Spinal cord (tissue), 10 donors: ENCODE results near the gene FRMPD4. TPM values are rescaled to one million over a fixed set of nuclear protein-coding genes. Genes with fewer than 3 reads are reported as not detected.

Source experiments
- DNase-seq, 6 donors: peaks; one replicate each; pipeline versions ENCODE4 v3.0.0 to v3.0.0-alpha.2; 2013 to 2015; ENCODE audit warnings: low spot score in 6 of 6, low read depth in 4 of 6
- H3K27ac ChIP-seq: one replicate; pipeline ENCODE4 v1.5.1; 2013; ENCODE audit warnings: low read depth, low read length, control low read depth
- H3K27me3 ChIP-seq: one replicate; pipeline ENCODE4 v1.6.1; 2013; ENCODE audit warnings: low read length; ENCODE audit not compliant: control insufficient read depth, insufficient read depth
- H3K36me3 ChIP-seq: one replicate; pipeline ENCODE4 v1.6.1; 2013; ENCODE audit warnings: low read length; ENCODE audit not compliant: control insufficient read depth, insufficient read depth
- H3K4me1 ChIP-seq: one replicate; pipeline ENCODE4 v1.6.1; 2013; ENCODE audit warnings: low read length; ENCODE audit not compliant: control insufficient read depth, insufficient read depth
- H3K4me3 ChIP-seq: one replicate; pipeline ENCODE4 v1.5.1; 2013; ENCODE audit warnings: low read depth, low read length, control low read depth
- H3K9me3 ChIP-seq: one replicate; pipeline ENCODE4 v1.6.1; 2013; ENCODE audit warnings: low read length; ENCODE audit not compliant: control insufficient read depth, insufficient read depth
- WGBS: methylation state at CpG from one replicate; pipeline ENCODE4 v1.1.5; 2013; ENCODE audit warnings: missing lambda C conversion rate; ENCODE audit not compliant: insufficient coverage; 5-methylcytosine and 5-hydroxymethylcytosine counted together
- polyA plus RNA-seq, 2 donors: library from polyadenylated mRNA; unstranded; fragments of 120-200 nt; gene quantifications; one replicate each; pipeline ENCODE4 v1.2.1, GENCODE V29; 2013; ENCODE audit not compliant: insufficient read length in 2 of 2
- total RNA-seq, 2 donors: library from RNA; depleted of rRNA in 1 of 2; stranded (reverse); fragments of 120-200 nt in 1 of 2; fragments of >200 nt in 1 of 2; gene quantifications; one replicate each; pipeline versions ENCODE4 v1.2.3 to v1.2.4, GENCODE V29; 2013 to 2014
- donor health status: healthy.

Gene FRMPD4
- total and polyA plus RNA-seq, 4 donors: 2.6 to 9.8 (median 5.9) TPM

GRCh38 chrX:12234534-12235329 is 96.5 kb downstream of the FRMPD4 start:
- H3K4me3 ChIP-seq: no peak overlapping the region
- peak in 2 of 6 donors; percentile 15 to 64 for DNase-seq
- H3K4me1 ChIP-seq: no peaks in the 10 kb centered on the region
- 57% methylated on average over 2 of the region's 5 CpGs for WGBS
- H3K36me3 ChIP-seq: no peaks in the 10 kb centered on the region
- no peak overlapping the region for H3K27ac ChIP-seq
- peaks cover 3% of the 10 kb centered on the region for H3K27me3 ChIP-seq
- H3K9me3 ChIP-seq: no peaks in the 10 kb centered on the region

GRCh38 chrX:12236156-12236555 is 97.9 kb downstream of the FRMPD4 start:
- no peak overlapping the region for H3K27ac ChIP-seq
- no peak for DNase-seq
- no CpG with 5 or more reads among the region's 2 CpGs for WGBS
- no peaks in the 10 kb centered on the region for H3K36me3 ChIP-seq
- H3K9me3 ChIP-seq: no peaks in the 10 kb centered on the region
- peaks cover 3% of the 10 kb centered on the region for H3K27me3 ChIP-seq
- no peaks in the 10 kb centered on the region for H3K4me1 ChIP-seq
- no peak overlapping the region for H3K4me3 ChIP-seq

DNA sequence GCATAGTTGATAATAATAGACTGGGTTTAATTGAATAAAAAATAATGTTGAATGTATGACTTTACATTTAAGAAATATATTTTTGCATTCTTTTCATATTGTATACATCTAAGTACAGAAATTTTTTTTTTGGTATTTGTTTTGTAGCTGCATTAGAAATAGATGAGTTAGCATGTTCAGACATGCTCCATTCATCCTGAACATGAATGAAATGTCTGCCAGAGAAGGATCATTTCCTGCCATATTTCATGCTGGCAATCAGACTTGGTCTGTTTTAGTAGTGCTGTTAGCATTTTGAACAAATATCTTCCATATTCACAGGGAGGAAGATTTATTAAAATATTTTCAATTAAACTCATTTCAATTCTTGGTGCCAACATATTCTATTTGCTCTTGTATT is 98.9 kb downstream of the FRMPD4 start:
- no peak overlapping the region for H3K4me3 ChIP-seq
- no peak overlapping the region for H3K27ac ChIP-seq
- H3K36me3 ChIP-seq: no peaks in the 10 kb centered on the region
- no peaks in the 10 kb centered on the region for H3K4me1 ChIP-seq
- no peaks in the 10 kb centered on the region for H3K9me3 ChIP-seq
- H3K27me3 ChIP-seq: peaks cover 3% of the 10 kb centered on the region
- peak in 1 of 6 donors; percentile 5 for DNase-seq

DNA sequence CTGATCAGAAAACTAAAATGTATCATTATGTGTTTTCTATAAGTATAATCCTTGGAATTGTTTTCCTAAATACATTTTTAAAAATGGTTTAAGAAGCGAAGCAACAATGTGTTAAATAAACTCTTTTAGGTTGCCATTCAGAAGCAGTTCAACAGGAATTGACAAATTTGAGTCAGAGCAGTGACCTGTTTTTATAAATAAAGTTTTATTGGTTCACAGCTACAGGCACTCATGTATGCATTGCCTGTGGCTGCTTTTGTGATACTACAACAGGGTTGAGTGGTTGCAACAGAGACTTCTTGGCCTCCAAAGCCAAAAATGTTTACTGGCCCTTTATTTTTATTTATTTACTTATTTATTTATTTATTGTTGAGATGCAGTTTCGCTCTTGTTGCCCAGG is 99.5 kb downstream of the FRMPD4 start:
- DNase-seq: no peak
- H3K27me3 ChIP-seq: peaks cover 3% of the 10 kb centered on the region
- no peaks in the 10 kb centered on the region for H3K36me3 ChIP-seq
- H3K9me3 ChIP-seq: no peaks in the 10 kb centered on the region
- H3K4me3 ChIP-seq: no peak overlapping the region
- no peaks in the 10 kb centered on the region for H3K4me1 ChIP-seq
- WGBS: no CpG with 5 or more reads among the region's 2 CpGs
- no peak overlapping the region for H3K27ac ChIP-seq

DNA sequence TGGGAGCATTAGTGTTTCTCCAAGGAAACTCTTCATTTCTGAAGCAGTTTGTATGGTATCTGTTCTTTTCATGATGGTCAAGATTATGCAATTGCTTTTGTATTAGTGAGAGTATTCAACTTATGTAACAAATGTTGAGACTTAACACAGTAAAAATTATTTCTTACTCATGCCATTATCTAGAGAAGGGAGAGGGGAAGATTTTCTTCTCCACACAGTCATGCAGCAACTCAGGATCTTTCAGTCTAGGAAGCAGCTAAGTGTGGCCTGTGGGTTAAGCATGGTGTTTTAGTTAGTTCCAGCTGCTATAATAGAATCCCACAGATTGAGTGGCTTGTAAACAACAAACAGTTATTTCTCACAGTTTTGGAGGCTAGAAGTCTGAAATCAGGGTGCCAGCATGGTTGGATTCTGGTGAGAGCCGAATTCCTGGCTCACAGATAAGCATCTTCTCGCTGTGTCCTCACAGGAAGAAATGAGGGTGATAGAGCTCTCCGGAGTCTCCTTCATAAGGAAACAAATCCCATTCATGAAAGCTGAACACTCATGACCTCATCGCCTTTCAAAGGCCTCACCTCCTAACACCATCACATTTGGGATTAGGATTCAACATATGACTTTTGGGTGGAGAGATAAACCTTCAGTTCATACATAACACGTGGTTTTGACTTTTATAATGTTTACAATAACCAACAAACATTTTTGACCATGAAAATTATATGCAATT is 101.2 kb downstream of the FRMPD4 start:
- no peak for DNase-seq
- Histone ChIP-seq H3K4me3 (no peak overlapping the region), H3K4me1 (no peaks in the 10 kb centered on the region), H3K9me3 (no peaks in the 10 kb centered on the region), H3K27ac (no peak overlapping the region), H3K36me3 (no peaks in the 10 kb centered on the region), H3K27me3 (peaks cover 3% of the 10 kb centered on the region)
- WGBS: no CpG with 5 or more reads among the region's 5 CpGs

DNA sequence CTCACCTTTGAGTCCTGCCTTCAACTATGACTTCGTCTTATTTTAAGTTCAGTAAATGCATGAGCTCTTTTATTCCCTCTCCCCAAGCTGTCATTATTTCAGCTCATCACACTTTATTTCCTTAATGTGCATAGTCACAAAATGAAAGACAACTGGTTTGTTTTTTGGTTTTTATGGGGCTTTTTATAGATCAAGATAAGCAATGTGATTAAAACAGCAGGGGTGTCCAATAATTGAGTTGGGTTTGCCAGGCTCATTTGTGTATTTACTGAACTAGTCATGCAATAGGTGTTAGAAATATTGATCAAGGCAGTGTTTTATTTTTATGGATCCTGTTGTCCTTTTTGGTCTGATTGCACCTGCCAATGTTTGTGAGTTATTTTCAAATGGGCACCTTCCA is 102.2 kb downstream of the FRMPD4 start:
- no CpG with 5 or more reads among the region's 1 CpG for WGBS
- no peaks in the 10 kb centered on the region for H3K4me1 ChIP-seq
- peak in 1 of 6 donors; percentile 77 for DNase-seq
- no peak overlapping the region for H3K27ac ChIP-seq
- peaks cover 3% of the 10 kb centered on the region for H3K27me3 ChIP-seq
- no peaks in the 10 kb centered on the region for H3K36me3 ChIP-seq
- H3K4me3 ChIP-seq: no peak overlapping the region
- no peaks in the 10 kb centered on the region for H3K9me3 ChIP-seq

DNA sequence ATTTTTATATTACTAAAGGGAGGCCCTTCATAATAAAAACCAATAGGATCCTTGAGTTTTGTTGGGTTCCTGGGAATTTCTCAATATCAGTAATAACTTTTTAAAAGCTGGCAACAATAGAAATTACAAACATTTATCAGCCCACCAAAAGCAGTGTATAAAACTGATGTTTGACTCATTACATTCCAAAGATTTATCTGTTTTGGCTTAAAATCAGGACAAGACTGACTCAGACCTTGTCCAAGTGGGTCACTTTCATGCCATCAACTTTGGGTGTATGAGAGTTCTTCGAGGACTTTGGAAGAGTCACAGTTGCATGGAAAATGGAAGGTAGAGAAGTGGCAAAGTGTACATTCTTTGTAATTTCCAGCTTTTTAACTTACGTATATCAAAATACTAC is 102.8 kb downstream of the FRMPD4 start:
- no peak overlapping the region for H3K4me3 ChIP-seq
- H3K4me1 ChIP-seq: no peaks in the 10 kb centered on the region
- no CpG with 5 or more reads among the region's 2 CpGs for WGBS

GRCh38 chrX:12245650-12246645 is 107.7 kb downstream of the FRMPD4 start:
- no peaks in the 10 kb centered on the region for H3K9me3 ChIP-seq
- H3K27ac ChIP-seq: no peak overlapping the region
- H3K27me3 ChIP-seq: no peaks in the 10 kb centered on the region
- H3K4me1 ChIP-seq: no peaks in the 10 kb centered on the region
- H3K36me3 ChIP-seq: no peaks in the 10 kb centered on the region
- no peak for DNase-seq
- 83% methylated on average over 1 of the region's 5 CpGs for WGBS
- H3K4me3 ChIP-seq: no peak overlapping the region

More for the DNA sequence above, 102.8 kb downstream of the FRMPD4 start:
- H3K36me3 ChIP-seq: no peaks in the 10 kb centered on the region
- no peaks in the 10 kb centered on the region for H3K9me3 ChIP-seq
- no peak for DNase-seq
- H3K27ac ChIP-seq: no peak overlapping the region
- peaks cover 3% of the 10 kb centered on the region for H3K27me3 ChIP-seq

DNA sequence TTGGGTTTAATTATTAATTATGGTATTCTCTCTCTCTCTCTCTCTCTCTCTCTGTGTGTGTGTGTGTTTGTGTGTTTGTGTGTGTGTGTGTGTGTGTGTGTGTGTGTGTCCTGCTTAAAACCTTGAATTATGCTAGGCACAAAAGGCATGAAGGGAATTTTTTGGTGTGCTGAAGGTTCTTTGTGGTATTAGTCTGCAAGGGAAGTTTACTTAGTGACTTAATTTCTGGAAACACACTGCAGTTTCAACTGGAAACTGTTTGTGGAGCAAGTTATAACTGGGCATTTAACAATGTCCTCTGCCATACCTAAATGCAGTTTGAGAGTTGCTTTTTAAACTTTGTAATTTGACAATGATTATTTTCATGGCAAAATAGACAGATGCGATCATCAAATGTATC is 111.7 kb downstream of the FRMPD4 start:
- no peak overlapping the region for H3K27ac ChIP-seq
- no peak overlapping the region for H3K4me3 ChIP-seq
- WGBS: no CpG with 5 or more reads among the region's 1 CpG
- no peaks in the 10 kb centered on the region for H3K36me3 ChIP-seq
- H3K27me3 ChIP-seq: peaks cover 4% of the 10 kb centered on the region
- H3K4me1 ChIP-seq: no peaks in the 10 kb centered on the region
- no peaks in the 10 kb centered on the region for H3K9me3 ChIP-seq
- DNase-seq: no peak
